C4-2B (cell line): ENCODE data around the gene NHS.

Experiments used
- ZFX ChIP-seq: fragments of 450-650 bp; IDR thresholded peaks from 2 replicates; pipeline ENCODE4 v1.6.1; 2017
- TF ChIP-seq, protein P1 (sequence below): fragments of 450-650 bp; conservative IDR thresholded peaks from 2 replicates; pipeline ENCODE4 v1.5.1; 2017; ENCODE audit warnings: mild to moderate bottlenecking

DNA sequence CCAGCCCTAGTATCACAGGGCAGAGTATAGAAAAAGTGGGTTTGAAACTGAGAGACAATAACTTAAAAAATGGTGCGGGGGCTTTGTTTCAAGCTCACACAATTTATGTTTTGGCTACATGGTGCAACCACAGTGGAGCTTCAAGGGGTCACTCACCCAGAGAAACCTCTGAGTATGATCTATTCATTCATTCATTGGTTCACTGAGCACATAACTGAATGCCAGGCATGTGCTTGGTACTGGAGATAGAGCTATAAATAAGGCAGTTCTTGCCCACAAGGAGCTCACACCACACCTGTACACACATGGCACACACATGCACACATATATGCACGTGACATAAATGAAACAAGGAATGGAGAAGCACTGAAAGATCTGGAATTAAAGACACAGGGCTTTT, 171.4 kb downstream of the NHS start:
- TF ChIP-seq, protein P1, sequence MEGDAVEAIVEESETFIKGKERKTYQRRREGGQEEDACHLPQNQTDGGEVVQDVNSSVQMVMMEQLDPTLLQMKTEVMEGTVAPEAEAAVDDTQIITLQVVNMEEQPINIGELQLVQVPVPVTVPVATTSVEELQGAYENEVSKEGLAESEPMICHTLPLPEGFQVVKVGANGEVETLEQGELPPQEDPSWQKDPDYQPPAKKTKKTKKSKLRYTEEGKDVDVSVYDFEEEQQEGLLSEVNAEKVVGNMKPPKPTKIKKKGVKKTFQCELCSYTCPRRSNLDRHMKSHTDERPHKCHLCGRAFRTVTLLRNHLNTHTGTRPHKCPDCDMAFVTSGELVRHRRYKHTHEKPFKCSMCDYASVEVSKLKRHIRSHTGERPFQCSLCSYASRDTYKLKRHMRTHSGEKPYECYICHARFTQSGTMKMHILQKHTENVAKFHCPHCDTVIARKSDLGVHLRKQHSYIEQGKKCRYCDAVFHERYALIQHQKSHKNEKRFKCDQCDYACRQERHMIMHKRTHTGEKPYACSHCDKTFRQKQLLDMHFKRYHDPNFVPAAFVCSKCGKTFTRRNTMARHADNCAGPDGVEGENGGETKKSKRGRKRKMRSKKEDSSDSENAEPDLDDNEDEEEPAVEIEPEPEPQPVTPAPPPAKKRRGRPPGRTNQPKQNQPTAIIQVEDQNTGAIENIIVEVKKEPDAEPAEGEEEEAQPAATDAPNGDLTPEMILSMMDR, result no peak
- no peak for TF ChIP-seq ZFX
